GM12878 (cell line): ENCODE measurements around the gene SMPDL3B. TPM values are rescaled to one million over a fixed set of nuclear protein-coding genes. Genes with fewer than 3 reads are reported as not detected.

Experiments used
- ATAC-seq: fragments of 200-7000 bp; cut with Tn5 transposase; 3 replicates; pipeline ENCODE4 v1.9.1; 2020; ENCODE audit warnings: mild to moderate bottlenecking, moderate library complexity
- BruUV-seq: library from RNA; stranded (reverse); fragments of 400-500 nt; replicated peaks from 2 replicates; lab custom pipeline; 2021; lab: Mats Ljungman, UMichigan
- CTCF ChIA-PET: fragments of 300-600 bp; sonication (Branson Sonifier 250); formaldehyde crosslinking; extraction: SDS; loops from one replicate; lab custom pipeline; 2021; ENCODE audit warnings: inconsistent platforms; lab: Yijun Ruan, JAX
- POLR2A ChIA-PET: fragments of 350-600 bp; formaldehyde crosslinking; extraction: SDS; loops from one replicate; lab custom pipeline; 2021; ENCODE audit warnings: inconsistent platforms; lab: Charles Lee
- RAD21 ChIA-PET: fragments of 300-600 bp; sonication (Branson Sonifier 250); formaldehyde crosslinking; loops from one replicate; lab custom pipeline; 2023; ENCODE audit warnings: antibody characterized with exemption; ENCODE audit not compliant: unreplicated experiment; lab: Charles Lee
- SMC1A ChIA-PET: fragments of 300-600 bp; sonication (Branson Sonifier 250); formaldehyde crosslinking; loops from one replicate; lab custom pipeline; 2023; ENCODE audit not compliant: unreplicated experiment, uncharacterized antibody; lab: Charles Lee
- DNase-seq: peaks from one replicate; pipeline ENCODE4 v3.0.0-alpha.2; 2011; ENCODE audit warnings: low read depth, low spot score
- FAIRE-seq: peaks from 3 replicates; lab custom pipeline; 2011; peaks lifted over from hg19 to GRCh38; lab: Jason Lieb, UNC
- H2AFZ ChIP-seq: 2 replicates; pipeline ENCODE4 v1.6.0; 2011; ENCODE audit warnings: low read depth, low read length, control low read depth; ENCODE audit not compliant: control insufficient read depth
- H3K27ac ChIP-seq: 2 replicates; pipeline ENCODE4 v1.5.1; 2011; ENCODE audit warnings: control low read depth; ENCODE audit not compliant: control insufficient read depth, insufficient read depth
- H3K27me3 ChIP-seq, 2 experiments: replicated peaks in 1 of 2; 2 replicates each; pipeline versions ENCODE4 v1.6.0 to v1.6.1; 2011; ENCODE audit warnings: low read length in 1 of 2; ENCODE audit not compliant: control insufficient read depth in 2 of 2, insufficient read depth in 2 of 2
- H3K36me3 ChIP-seq, 2 experiments: 2 replicates each; pipeline ENCODE4 v1.5.1; 2011; ENCODE audit warnings: low read length in 1 of 2; ENCODE audit not compliant: control insufficient read depth in 2 of 2, insufficient read depth in 2 of 2
- H3K4me1 ChIP-seq: 2 replicates; pipeline ENCODE4 v1.6.1; 2011; ENCODE audit warnings: mild to moderate bottlenecking, low read length, moderate library complexity, mixed read lengths; ENCODE audit not compliant: control insufficient read depth, insufficient read depth
- H3K4me2 ChIP-seq: 2 replicates; pipeline ENCODE4 v1.6.0; 2011; ENCODE audit warnings: control low read depth; ENCODE audit not compliant: control insufficient read depth, insufficient read depth
- H3K4me3 ChIP-seq: fragments of 200-600 bp; sonication (generic); 2 replicates; pipeline ENCODE4 v1.5.1; 2016
- H3K79me2 ChIP-seq: 2 replicates; pipeline ENCODE4 v1.6.0; 2011; ENCODE audit warnings: low read length; ENCODE audit not compliant: control insufficient read depth, insufficient read depth
- H3K9ac ChIP-seq: 2 replicates; pipeline ENCODE4 v1.8.0; 2011; ENCODE audit warnings: low read length, control low read depth, mixed read lengths; ENCODE audit not compliant: control insufficient read depth, insufficient read depth
- H3K9me3 ChIP-seq: replicated peaks from 3 replicates; pipeline ENCODE4 v1.5.1; 2011; ENCODE audit warnings: mild to moderate bottlenecking, low read length; ENCODE audit not compliant: control insufficient read depth, insufficient read depth
- H4K20me1 ChIP-seq: 2 replicates; pipeline ENCODE4 v1.6.0; 2011; ENCODE audit not compliant: control insufficient read depth, insufficient read depth
- E2F8 ChIP-seq: fragments of 450-650 bp; IDR thresholded peaks from 2 replicates; pipeline ENCODE4 v1.6.1; 2018; ENCODE audit warnings: mild to moderate bottlenecking, low read depth, moderate library complexity; ENCODE audit not compliant: partially characterized antibody
- FOS ChIP-seq: IDR thresholded peaks from 3 replicates; pipeline ENCODE4 v1.6.1; 2011; ENCODE audit warnings: borderline replicate concordance; ENCODE audit not compliant: insufficient read length; ENCODE audit errors: extremely low read depth
- FOXM1 ChIP-seq: IDR thresholded peaks from 2 replicates; pipeline ENCODE4 v1.6.1; 2012; ENCODE audit warnings: low read depth, mild to moderate bottlenecking, inconsistent platforms, low read length, moderate library complexity
- HDGF ChIP-seq: fragments of 450-650 bp; IDR thresholded peaks from 2 replicates; pipeline ENCODE4 v1.6.1; 2016; ENCODE audit warnings: antibody characterized with exemption
- MLLT1 ChIP-seq: fragments of 450-650 bp; IDR thresholded peaks from 2 replicates; pipeline ENCODE4 v1.6.1; 2016; ENCODE audit warnings: mild to moderate bottlenecking
- MYB ChIP-seq: fragments of 150-350 bp; IDR thresholded peaks from 2 replicates; pipeline ENCODE4 v1.6.1; 2014; ENCODE audit warnings: mild to moderate bottlenecking, low read depth, low read length, borderline replicate concordance
- SREBF1 ChIP-seq: IDR thresholded peaks from 2 replicates; pipeline ENCODE4 v1.6.1; 2012; ENCODE audit warnings: mild to moderate bottlenecking, low read length
- WGBS: methylation state at CpG from one replicate; pipeline ENCODE4 v1.1.6; 2016; ENCODE audit warnings: low lambda C conversion rate; ENCODE audit not compliant: insufficient replicate concordance, insufficient coverage; ENCODE audit errors: missing lambda C conversion rate; 5-methylcytosine and 5-hydroxymethylcytosine counted together
- in situ Hi-C: fragments of 300-500 bp; cut with MboI; formaldehyde crosslinking; loops from 9 replicates; pipeline ENCODE4 v1.14.3; 2018; ENCODE audit warnings: mixed read lengths
- intact Hi-C: fragments of 100-400 bp; cut with micrococcal nuclease; formaldehyde crosslinking; loops from one replicate; pipeline ENCODE4 v1.14.2; 2022; ENCODE audit not compliant: unreplicated experiment
- polyA plus RNA-seq, 11 experiments: library from polyadenylated mRNA; depleted of rRNA in 4 of 11; unstranded in 6 of 11; stranded (reverse) in 5 of 11; fragments of >200 nt; fragmentation: Nextera tagmentation in 4 of 11; fragmentation: Illumina TruSeq in 1 of 11; extraction: Ambion mirVana in 4 of 11; extraction: Trizol in 1 of 11; gene quantifications; 1 replicate in 1 of 11; 2 replicates in 10 of 11; pipeline versions ENCODE4 v1.2.1 to v1.2.3, GENCODE V29; 2011 to 2016; ENCODE audit warnings: inconsistent platforms in 2 of 11, missing spikeins in 2 of 11, low read depth in 1 of 11
- total RNA-seq, 4 experiments: library from RNA; depleted of rRNA in 3 of 4; stranded (reverse); fragments of >200 nt in 3 of 4; fragmentation: Illumina TruSeq in 1 of 4; extraction: Trizol in 1 of 4; gene quantifications; 2 replicates each; pipeline versions ENCODE4 v1.2.1 to v1.2.3, GENCODE V29; 2013 to 2021
- TF ChIP-seq, protein P1 (sequence below): fragments of 150-350 bp; IDR thresholded peaks from 2 replicates; pipeline ENCODE4 v1.6.1; 2016; ENCODE audit warnings: low read depth, low read length
- TF ChIP-seq, protein P2 (sequence below): IDR thresholded peaks from 2 replicates; pipeline ENCODE4 v1.6.1; 2011; ENCODE audit warnings: borderline replicate concordance, low read depth, mild to moderate bottlenecking, moderate library complexity, mixed read lengths, low read length; ENCODE audit not compliant: insufficient read depth; ENCODE audit errors: extremely low read length

The SMPDL3B gene
- total and polyA plus RNA-seq, 10 of the 15 experiments (the other 5 are each of a cell fraction or from before 2014, with no cell fraction given), result 0.56 to 2.7 (median 1.0) TPM

- Histone ChIP-seq H4K20me1 (no peaks in the 10 kb centered on the region), H3K36me3 (no peaks in the 10 kb centered on the region), H3K27ac (no peak overlapping the region), H3K79me2 (no peaks in the 10 kb centered on the region), H3K4me3 (no peak overlapping the region), H2AFZ (no peak overlapping the region), H3K4me2 (no peak overlapping the region), H3K4me1 (no peaks in the 10 kb centered on the region), H3K9me3 (no peaks in the 10 kb centered on the region), H3K9ac (no peak overlapping the region), H3K27me3 (no peaks in the 10 kb centered on the region)
- CTCF ChIA-PET, result interaction anchor here (0.6 to 5.8 kb wide), 29 partner anchors 8 to 268 kb away, joined by 3 to 40 read pairs (median 3); partner anchors contain the start of gene FAM76A
- DNase-seq (no peak), FAIRE-seq (no peak), ATAC-seq (no peak)
- in situ Hi-C loops (no loop called here), intact Hi-C loops (no loop called here)
- POLR2A ChIA-PET, result no interaction called here
- SMC1A ChIA-PET, result interaction anchor here (0.6 to 1.9 kb wide), 10 partner anchors 11 to 308 kb away, joined by 3 to 7 read pairs (median 3); no protein-coding TSS in a partner anchor
- RAD21 ChIA-PET, result interaction anchor here (1.0 to 1.8 kb wide), 10 partner anchors 19 to 308 kb away, joined by 3 to 7 read pairs (median 4); partner anchors contain the start of genes EYA3 and XKR8
- TF ChIP-seq MLLT1 (no peak), MYB (no peak), E2F8 (no peak), FOXM1 (no peak), HDGF (no peak), FOS (no peak), SREBF1 (no peak)
- TF ChIP-seq, protein P1, sequence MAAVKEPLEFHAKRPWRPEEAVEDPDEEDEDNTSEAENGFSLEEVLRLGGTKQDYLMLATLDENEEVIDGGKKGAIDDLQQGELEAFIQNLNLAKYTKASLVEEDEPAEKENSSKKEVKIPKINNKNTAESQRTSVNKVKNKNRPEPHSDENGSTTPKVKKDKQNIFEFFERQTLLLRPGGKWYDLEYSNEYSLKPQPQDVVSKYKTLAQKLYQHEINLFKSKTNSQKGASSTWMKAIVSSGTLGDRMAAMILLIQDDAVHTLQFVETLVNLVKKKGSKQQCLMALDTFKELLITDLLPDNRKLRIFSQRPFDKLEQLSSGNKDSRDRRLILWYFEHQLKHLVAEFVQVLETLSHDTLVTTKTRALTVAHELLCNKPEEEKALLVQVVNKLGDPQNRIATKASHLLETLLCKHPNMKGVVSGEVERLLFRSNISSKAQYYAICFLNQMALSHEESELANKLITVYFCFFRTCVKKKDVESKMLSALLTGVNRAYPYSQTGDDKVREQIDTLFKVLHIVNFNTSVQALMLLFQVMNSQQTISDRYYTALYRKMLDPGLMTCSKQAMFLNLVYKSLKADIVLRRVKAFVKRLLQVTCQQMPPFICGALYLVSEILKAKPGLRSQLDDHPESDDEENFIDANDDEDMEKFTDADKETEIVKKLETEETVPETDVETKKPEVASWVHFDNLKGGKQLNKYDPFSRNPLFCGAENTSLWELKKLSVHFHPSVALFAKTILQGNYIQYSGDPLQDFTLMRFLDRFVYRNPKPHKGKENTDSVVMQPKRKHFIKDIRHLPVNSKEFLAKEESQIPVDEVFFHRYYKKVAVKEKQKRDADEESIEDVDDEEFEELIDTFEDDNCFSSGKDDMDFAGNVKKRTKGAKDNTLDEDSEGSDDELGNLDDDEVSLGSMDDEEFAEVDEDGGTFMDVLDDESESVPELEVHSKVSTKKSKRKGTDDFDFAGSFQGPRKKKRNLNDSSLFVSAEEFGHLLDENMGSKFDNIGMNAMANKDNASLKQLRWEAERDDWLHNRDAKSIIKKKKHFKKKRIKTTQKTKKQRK, result no peak
- TF ChIP-seq, protein P2, sequence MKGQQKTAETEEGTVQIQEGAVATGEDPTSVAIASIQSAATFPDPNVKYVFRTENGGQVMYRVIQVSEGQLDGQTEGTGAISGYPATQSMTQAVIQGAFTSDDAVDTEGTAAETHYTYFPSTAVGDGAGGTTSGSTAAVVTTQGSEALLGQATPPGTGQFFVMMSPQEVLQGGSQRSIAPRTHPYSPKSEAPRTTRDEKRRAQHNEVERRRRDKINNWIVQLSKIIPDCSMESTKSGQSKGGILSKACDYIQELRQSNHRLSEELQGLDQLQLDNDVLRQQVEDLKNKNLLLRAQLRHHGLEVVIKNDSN, result no peak
- WGBS, result 80% methylated on average over 9 of the region's 9 CpGs
- BruUV-seq, result no TSS peak
Measured at GRCh38 chr1:27940870-27941560, 6.2 kb downstream of the SMPDL3B start.
